ENCODE results near the gene TNNI3.

TNNI3 gene

DNA sequence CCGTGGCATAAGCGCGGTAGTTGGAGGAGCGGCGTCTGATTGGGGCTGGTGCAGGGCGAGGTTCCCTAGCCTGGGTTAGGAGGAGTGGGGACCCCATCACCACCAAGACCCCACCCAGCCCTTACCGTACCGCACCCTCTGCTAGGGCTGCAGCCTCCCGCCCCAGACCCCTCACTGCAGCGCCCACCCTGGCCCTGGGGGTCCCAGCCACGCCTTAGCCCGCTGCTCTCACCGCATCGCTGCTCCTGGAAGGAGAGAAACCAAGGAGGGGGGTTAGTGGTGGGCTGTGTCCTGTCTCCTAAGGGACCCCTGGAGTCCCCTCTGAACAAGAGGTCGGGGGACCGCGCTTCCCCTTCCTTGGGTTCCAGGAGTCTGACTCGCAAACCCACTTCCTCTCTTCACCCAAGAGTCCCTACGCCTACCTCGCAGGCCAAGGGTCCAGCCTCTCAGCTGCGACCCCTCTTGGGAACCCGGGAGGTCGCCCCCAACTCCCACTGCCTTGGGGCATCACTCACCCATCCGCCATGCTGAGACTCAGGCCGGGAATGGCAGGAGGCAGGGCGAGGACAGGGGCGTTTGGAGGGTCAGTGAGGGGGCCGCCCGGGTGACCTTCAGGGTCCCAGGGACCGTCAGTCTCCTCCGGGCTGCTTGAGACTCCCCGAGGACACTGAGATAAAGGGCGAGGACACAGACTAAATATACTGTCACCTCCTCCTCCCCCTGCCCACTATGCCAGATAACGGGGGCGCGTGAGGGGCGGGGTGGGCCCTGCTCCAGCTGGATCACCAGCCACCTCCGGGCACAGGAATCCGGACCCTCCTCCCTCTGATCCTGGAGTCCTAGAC lies at the start of gene TNNI3:
Gene TNNI3 (minus strand): TSS at position 669 of the 845 bp plus-strand sequence. CDS start 143 bp downstream, at position 526.
- no peak for DNase-seq (ENCODE audit: low spot score)

DNA sequence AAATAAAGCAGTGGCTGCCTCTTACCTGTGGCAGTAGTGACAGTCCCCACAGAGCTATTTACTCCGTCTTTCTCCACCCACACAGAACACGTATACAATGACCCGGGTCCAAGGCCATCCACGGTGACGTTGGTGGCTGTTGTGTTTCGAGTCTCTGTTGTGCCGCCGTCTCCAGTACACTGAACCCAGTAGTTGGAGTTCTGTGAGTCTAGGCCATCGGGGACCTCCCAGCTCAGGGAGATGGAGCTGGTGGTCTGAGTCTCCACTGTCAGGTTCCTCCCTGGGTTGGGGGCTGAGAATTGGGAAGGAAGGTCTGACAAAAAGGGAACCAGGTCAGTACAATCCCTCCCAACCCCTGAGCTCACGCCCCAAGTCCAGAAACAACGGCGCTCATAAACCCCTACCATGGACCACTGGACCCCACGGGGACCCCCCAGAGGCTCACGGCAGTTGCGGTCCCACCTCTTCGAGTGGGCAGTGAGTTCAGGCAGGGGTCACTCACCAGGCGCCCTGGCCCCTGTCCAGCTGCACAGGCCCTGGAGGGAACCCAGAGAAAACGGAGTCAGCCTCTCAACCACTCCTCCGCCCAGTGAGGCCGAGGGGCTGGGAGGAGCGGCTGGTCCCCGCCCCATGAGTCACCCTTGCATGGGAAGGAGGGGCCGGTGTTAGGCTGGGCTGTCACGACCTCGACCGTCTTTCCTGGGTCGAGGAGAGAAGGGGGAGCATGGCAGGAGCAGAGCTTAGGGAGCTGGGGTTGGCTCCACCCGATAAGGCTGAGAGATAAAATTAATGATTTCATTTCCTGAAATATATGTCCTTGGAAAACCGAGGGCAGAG lies 49.4 kb upstream of the TNNI3 start:
- DNase-seq (ENCODE audit: low spot score) = peak; percentile 85

DNA sequence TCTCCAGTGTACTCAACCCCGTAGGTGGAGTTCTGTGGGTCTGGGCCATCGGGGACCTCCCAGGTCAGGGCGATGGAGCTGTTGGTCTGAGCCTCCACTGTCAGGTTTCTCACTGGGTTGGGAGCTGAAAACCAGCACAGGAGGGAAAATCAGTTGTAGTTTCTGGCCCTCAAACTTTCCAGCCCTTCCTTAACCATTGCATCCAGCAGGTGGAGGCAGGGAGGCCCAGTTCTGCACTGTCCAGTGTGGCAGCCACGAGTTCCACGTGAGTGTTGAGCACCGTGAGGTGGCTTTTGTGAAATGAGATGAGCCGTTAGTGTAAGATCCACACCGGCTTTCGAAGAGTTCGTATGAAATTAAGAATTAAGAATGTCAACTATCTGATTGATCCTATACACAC lies 44.7 kb upstream of the TNNI3 start:
- DNase-seq (ENCODE audit: low spot score) = peak; percentile 33

DNA sequence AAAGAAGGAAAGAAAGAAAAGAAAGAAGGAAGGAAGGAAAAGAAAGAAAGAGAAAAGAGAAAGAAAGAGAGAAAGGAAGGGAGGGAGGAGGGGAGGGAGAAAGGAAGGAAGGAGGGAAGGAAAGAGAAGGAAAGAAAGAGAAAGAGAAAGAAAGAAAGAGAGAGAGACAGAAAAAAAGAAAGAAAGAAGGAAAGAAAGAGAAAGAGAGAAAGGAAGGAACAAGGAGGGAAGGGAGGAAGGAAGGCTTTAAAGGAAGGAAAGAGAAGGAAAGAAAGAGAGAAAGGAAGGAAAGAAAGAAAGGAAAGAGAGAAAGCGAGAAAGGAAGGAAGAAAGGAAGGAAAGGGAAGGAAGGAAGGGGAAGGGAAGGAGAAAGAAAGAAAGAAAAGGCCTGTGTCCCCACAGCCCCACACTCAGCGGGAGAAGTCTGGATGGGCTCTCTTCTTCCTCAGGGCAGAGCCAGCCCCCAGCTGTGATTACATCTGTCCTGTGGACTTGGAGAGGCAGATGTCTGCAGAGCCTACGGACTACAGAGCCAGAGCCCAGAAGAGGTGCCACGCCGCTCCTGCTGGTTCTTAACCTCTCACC lies 42.2 kb upstream of the TNNI3 start:
- DNase-seq (ENCODE audit: low spot score) = no peak

DNA sequence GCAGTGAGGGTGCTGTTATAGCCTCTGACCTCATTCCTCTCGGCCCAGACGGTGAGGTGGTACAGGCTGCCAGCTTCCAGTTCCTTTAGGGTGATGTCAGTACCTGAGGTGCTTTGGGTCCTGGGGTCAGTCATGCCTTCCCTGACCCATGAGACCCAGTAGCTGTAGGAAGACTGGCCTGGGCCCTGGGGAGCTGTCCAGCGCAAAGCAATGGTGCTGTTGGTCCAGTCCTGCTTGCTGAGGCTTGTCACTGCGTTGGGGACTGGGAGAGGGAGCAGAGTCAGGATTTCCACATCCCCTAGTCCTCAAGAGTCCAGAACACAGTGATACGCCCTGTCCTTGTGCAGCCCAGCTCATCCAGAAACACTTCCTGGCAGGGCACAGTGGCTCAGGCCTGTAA lies 41.1 kb upstream of the TNNI3 start:
- DNase-seq (ENCODE audit: low spot score) = no peak

DNA sequence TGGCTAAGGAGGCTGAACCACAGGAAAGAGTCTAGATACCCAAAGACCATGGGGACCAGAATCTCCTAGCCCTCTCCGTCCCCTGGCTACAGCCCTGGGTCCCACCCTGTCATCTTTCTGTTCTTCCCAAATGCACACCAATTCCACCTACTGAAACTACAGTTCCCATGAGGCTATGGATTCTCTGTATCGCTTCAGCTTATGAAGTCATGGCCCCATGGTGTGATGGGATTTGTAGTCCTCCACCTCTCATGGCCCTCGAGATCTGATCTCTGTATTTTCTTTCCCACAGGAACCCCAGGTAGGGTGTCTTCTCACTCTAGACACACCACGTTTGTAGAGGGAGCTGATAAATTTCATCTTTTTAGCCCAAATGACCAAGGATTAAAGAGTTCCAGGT lies 40.0 kb upstream of the TNNI3 start:
- peak; percentile 36 for DNase-seq (ENCODE audit: low spot score)

DNA sequence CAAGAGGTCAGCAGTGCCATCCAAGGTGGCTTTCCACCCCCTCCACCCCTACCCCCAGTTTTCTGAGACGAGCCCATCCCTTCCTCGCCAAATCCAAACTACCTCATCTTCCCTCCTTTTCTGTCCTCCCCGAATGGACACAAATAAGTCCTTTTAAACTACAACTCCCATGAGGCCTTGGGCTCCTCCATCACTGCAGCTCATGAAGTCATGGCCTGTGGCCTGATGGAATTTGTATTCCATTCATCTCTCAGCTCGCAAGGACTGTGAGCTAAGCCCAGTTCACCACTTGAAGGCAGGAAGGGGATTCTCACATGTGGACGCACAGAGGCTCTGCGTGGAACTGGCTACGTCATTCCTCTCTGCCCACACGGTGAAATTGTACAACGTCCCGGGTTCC lies 39.3 kb upstream of the TNNI3 start:
- no peak for DNase-seq (ENCODE audit: low spot score)

DNA sequence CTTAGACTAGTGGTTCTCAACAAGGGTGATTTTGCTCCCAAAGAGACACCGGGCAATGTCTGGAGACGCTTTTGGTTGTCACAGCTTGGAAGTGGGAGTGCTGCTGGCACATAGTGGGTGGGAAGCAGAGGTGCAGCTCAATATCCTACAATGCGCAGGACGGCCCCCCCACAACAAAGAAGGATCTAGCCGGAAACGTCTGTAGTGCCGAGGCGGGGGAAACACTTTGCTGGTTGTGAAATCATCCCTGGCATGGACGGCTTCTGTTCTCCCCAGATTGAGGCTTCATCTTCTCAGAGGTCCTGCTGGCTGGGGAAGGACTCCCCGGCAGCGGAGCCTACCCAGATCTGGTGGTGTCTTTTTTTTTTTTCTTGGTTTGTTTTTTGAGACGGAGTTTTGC lies 35.9 kb upstream of the TNNI3 start:
- no peak for DNase-seq (ENCODE audit: low spot score)

DNA sequence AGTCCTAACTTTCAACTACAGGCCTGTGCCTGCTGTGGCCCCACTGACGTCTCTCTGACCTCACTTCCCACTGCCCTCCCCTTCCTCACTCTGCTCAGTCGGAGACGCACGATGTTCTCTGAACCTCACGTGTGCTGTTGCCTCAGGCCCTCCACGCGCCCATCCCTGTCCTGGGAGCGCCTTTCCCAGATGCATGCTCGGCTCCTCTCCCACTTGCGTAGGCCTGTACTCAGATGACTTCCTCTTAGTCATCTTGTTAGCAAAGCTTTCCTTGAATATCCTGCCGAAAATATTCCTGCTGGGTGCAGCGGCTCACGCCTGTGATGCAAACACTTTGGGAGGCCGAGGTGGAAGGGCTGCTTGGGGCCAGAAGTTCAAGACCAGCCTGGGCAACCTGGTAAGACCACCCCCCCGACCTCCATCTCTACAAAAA lies 31.9 kb upstream of the TNNI3 start:
- no peak for DNase-seq (ENCODE audit: low spot score)

DNA sequence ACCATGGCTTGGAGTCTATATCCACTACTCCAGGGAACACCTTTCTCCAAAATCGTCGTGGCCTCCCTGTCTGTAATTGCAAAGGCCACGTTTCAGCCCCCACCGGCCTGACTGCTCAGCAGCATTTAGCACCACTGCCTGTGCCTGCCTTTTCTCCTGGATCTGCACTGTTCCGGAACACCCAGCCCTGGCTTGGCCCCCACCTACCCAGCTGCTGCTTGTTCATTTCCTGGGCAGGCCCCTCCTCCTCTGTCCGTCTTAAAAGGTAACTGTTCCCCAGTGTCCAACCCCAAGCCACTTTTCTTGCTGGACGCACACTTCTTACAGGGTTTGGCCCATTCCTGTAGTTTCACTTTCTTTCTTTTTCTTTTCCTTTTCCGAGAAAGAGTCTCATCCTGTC lies 31.1 kb upstream of the TNNI3 start:
- DNase-seq (ENCODE audit: low spot score) = no peak

DNA sequence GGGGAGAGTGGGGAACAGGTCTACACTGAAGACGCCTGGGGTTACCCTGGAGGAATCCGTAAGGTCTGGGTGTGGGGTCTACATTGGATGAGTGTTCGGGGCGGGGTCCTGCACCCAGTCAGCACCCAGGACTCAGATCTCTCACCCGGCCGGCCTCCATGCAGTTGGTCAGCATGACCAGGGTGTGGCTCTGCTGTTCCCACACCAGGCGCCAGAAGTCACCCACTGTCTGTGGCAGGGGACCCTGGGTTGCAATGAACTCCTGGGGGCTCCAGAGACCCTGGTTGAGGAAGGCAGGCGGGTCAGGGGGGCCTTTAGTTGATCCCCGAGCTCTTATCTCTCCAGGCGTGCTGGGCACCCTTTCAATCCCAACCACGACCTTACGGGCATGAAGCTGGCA lies 28.5 kb upstream of the TNNI3 start:
- DNase-seq (ENCODE audit: low spot score) = no peak

DNA sequence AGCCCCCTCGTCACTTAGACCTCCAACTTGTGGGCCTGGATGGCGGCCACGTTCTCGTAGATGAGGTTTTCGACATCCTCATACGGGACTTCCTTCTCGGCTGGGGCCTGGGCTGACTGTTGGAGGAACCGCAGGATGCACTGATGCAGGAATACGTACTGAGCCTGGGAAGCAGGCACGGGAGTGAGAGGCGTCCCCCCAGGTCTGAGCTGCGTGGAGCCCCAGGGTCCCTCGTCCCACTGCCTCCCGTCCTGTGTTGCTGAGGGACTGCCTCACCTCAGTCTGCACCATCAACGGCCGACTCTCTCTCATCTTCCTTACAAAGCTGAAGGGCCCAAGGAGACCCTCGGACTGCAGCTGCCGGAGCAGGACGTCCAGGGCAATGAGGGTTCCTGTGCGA lies 24.2 kb upstream of the TNNI3 start:
- DNase-seq (ENCODE audit: low spot score) = no peak

DNA sequence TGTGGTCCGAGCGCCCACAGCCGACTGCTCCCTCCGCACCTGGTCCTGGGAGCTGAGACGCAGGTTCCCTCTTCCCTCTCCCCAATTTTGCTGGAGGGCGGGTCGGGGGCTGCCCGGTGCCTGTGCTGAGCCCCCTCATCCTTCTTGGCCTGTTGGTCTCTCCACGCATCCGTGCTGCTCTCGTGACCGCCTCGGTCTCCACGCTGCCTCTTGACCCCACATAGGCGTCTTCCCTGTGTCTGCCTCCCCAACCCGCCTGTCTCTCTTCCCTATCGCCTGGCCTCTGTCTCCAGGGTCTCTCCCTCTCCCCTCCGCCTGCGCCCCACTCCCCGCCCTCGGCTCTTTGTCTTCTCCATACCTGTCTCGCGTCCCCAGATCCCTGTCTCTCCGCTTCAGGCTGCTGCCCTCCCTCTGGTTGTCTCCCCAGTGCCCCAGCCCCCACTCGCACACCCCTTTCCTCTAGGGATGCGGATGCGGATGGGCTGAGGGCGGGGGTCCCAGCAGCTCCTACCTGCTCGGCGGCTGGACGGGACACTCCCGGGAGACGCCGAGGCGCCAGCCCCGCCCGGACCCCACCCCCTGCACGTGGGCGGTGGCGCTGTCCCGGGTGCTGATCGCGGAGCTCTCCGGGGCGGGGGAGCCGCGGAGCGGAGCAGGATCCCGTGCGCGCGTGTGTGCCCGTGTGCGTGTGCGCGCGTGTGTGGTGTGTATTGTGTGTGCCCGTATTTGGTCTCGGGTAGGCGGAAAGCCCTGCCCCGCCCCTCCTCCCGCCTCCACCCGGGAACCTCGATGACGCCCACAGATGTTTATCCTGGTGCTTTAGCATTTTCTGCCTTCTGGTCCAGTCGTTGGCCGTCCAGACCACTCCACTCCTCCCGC lies 22.3 kb upstream of the TNNI3 start, which contains the start of gene SYT5:
Gene SYT5 (minus strand): TSS at position 684 of the 879 bp plus-strand sequence. CDS start 1,248 bp downstream, outside the sequence.
- DNase-seq (ENCODE audit: low spot score) = peak; percentile 37

DNA sequence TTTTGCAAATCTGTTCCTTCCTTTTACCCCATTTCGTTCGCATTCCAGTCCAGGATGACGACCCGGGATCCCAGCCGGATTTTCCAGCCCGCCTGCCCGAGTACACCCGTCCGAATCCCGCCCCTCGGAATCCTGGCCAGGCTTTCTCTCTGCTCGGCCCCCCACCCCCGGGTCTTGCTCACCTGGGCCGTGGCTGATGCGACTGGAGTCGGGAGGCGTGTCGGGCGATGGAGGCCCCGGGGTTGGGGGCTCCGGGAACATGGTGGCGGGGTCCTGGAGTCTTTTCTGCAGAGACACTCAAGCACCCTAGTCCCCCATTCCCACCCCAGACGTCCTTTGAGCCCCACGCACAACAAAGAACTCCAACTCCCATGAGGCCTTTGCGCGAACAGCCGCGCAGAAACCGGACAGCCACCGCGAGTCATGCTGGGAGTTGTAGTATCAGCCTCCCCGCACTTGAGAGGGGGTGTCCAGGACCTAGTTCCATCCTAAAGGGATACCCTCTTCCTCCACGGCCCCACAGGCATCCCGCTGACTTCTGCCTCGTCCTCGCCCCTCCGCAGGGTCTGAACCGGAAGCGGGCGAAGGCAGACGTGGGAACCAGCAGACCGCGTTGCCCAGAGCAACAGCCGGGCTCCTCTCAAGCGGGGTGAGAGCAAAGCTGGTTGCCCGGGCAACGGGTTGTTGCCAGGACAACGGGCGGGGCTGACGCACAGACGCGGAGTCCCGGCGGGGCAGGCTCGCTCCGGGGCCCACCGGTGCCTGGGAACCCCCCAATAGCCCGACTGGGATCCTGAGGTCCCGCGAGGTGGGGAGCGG lies 21.5 kb upstream of the TNNI3 start:
- DNase-seq (ENCODE audit: low spot score) = peak; percentile 57

DNA sequence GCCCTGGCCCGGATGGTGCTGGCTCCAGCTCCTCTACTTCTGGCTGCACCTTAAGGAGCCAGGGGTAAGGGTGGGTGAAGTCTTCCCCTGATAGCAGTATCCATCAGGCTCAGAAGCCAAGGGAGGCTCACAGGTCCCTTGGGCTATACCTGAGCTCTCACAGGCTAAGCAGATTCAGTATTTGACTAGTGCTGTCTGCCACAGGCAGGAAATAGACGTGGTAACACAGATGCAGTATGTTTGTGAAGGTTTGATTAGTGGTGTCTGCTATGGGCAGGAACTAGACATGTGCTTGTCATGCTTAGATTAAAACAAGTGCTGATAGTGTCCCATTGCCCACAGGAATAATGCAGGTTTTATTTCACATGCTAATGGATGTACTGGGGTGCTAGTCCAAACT lies 18.5 kb upstream of the TNNI3 start:
- DNase-seq (ENCODE audit: low spot score) = no peak

DNA sequence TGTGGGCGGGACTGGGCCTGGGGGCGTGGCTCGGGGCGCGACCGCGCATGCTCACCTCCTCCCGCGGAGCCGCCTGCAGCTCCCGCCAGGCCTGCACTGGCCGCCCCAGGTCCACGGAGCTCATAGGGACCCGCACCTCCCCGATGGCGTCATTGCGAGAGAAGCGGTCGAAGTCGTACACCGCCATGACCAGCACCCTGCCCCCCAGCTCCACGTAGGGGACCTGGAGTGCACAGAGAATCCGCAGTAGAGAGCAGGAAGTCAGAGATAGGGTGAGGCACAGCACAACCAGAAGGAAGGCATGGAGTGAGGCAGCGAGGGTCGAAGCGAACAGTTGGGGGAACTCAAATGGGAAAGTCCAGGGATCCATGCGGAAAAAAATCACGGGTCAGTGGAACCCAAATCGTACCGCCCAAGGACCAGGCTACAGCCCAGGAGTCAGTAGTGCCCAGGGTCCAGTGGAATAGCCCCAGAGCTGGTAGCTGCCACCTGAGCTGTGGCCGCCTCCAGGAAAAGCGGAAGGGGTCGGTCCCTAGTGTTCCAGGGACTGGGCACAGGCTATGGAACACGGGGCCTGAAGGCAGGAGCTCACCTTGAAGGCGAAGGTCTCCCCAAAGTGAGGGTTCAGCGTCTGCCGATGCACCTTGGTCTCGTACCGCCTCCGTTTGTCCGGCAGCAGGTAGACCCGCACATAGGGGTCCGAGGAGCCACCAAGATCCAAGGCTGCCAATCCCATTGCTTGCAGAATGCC lies 17.8 kb upstream of the TNNI3 start:
- DNase-seq (ENCODE audit: low spot score) = no peak

DNA sequence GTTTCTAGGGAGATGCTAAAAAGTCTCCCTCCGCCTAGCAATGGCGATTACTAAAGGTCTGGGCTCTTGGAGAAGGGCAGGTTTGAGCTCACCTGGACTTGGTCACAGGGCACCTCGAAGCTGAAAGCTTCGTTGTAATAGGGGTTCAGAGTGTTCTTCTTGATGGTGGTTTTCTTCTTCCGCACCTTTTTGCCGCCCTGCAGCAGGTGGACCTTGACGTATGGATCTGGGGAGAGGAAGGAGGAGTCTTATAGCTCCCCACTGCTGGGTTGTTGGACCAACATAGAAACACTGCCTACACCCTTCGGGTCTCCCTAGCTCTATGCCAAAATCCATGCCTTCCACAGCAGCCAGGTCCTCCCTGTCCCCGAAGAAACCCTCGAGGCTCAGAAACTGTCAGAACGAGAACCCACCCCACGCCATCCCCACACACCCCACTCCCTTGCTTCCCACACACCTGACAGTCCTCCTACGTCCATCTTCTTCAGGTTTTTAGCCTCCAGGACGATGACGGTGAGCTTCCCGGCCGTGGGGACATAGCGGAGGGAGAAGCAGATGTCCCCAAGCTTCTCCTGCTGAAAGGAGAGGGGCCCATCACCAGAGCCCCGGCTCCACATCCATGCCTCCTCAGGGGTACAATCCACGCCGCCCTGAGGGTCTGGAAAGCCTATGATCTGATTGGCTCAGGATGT lies 17.0 kb upstream of the TNNI3 start:
- no peak for DNase-seq (ENCODE audit: low spot score)

DNA sequence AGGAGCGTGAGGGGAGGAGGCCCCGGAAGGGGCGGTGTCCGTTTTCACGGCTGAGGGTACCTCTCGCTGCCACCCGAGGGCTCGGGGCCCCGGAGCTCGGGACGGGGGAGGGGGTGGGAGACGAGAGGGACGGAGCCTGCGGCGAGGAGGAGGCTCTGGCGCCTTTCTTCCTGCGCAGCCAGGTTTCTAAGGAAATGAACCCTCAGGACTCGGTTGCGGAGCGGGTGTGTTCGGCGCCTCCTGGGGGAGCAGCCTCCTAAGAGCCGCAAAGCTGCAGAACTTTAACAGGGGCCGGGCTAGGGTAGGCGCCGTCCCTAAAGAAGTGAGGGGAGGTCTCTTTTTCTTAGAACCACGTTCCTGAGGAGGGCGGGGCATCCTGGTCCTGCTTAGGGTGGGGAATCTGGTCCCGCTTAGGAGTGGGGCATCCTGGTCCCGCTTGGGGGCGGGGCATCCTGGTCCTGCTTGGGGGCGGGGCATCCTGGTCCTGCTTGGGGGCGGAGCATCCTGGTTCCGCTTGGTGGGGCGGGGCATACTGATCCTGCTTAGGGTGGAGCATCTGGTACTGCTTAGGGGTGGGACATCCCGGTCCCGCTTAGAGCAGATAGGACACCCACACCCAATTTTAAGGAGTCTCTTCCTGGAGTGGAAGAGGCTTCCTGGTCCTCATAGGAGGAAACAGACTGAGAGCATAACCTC lies 16.3 kb upstream of the TNNI3 start:
- peak; percentile 65 for DNase-seq (ENCODE audit: low spot score)
